SU-DHL-6 (cell line): Measurements from ENCODE around the gene CAPN9.

Source experiments
- EZH2phosphoT487 ChIP-seq: fragments of 200-600 bp; sonication (generic), shearing (Covaris generic); conservative IDR thresholded peaks from 2 replicates; pipeline ENCODE4 v1.6.1; 2018; ENCODE audit warnings: mild to moderate bottlenecking, antibody characterized with exemption, low read length, moderate library complexity, mixed read lengths
- TF ChIP-seq, protein P1 (sequence below): fragments of 200-600 bp; sonication (generic); IDR thresholded peaks from one replicate; pipeline ENCODE4 v1.5.1; 2017; ENCODE audit warnings: antibody characterized with exemption, mild to moderate bottlenecking, low read length, moderate library complexity; ENCODE audit not compliant: insufficient read depth, poor library complexity, severe bottlenecking

- TF ChIP-seq, protein P1, sequence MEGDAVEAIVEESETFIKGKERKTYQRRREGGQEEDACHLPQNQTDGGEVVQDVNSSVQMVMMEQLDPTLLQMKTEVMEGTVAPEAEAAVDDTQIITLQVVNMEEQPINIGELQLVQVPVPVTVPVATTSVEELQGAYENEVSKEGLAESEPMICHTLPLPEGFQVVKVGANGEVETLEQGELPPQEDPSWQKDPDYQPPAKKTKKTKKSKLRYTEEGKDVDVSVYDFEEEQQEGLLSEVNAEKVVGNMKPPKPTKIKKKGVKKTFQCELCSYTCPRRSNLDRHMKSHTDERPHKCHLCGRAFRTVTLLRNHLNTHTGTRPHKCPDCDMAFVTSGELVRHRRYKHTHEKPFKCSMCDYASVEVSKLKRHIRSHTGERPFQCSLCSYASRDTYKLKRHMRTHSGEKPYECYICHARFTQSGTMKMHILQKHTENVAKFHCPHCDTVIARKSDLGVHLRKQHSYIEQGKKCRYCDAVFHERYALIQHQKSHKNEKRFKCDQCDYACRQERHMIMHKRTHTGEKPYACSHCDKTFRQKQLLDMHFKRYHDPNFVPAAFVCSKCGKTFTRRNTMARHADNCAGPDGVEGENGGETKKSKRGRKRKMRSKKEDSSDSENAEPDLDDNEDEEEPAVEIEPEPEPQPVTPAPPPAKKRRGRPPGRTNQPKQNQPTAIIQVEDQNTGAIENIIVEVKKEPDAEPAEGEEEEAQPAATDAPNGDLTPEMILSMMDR, result no peak
- TF ChIP-seq EZH2phosphoT487, result no peak
Measured at GRCh38 chr1:230816018-230816417, 68.8 kb downstream of the CAPN9 start.
